Kidney (tissue), 14 donors: Measurements from ENCODE around the gene SUGCT. TPM values are rescaled to one million over a fixed set of nuclear protein-coding genes. Genes with fewer than 3 reads are reported as not detected.

ENCODE experiments used
- DNase-seq, 5 donors: peaks; one replicate each; pipeline ENCODE4 v3.0.0-alpha.2; 2013 to 2020
- FAIRE-seq: peaks from 2 replicates; lab custom pipeline; 2012; peaks lifted over from hg19 to GRCh38; lab: Jason Lieb, UNC
- H3K27ac ChIP-seq, 2 donors: one replicate each; pipeline ENCODE4 v1.7.0; 2013; ENCODE audit warnings: low read depth in 2 of 2, low read length in 2 of 2, inconsistent platforms in 1 of 2
- H3K27me3 ChIP-seq: one replicate; pipeline ENCODE4 v1.7.1; 2013; ENCODE audit warnings: low read length, inconsistent platforms; ENCODE audit not compliant: control insufficient read depth, insufficient read depth
- H3K36me3 ChIP-seq, 3 donors: one replicate each; pipeline versions ENCODE4 v1.7.0 to v1.7.1; 2013; ENCODE audit warnings: low read length in 3 of 3, control low read depth in 1 of 3, inconsistent platforms in 1 of 3; ENCODE audit not compliant: insufficient read depth in 3 of 3, control insufficient read depth in 2 of 3
- H3K4me1 ChIP-seq, 3 donors: one replicate each; pipeline versions ENCODE4 v1.7.0 to v1.7.1; 2013; ENCODE audit warnings: low read length in 3 of 3, inconsistent platforms in 1 of 3, low read depth in 1 of 3; ENCODE audit not compliant: control insufficient read depth in 2 of 3, insufficient read depth in 2 of 3
- H3K4me3 ChIP-seq, 3 donors: one replicate each; pipeline versions ENCODE4 v1.7.0 to v1.8.1; 2013; ENCODE audit warnings: low read length in 3 of 3, control low read depth in 1 of 3, inconsistent platforms in 1 of 3
- H3K9ac ChIP-seq, 3 donors: one replicate each; pipeline versions ENCODE4 v1.7.0 to v1.7.1; 2013; ENCODE audit warnings: low read length in 3 of 3, control low read depth in 1 of 3, inconsistent platforms in 1 of 3
- H3K9me3 ChIP-seq, 3 donors: one replicate each; pipeline versions ENCODE4 v1.7.0 to v1.7.1; 2013; ENCODE audit warnings: low read length in 3 of 3, control low read depth in 1 of 3, inconsistent platforms in 1 of 3; ENCODE audit not compliant: control insufficient read depth in 2 of 3, insufficient read depth in 1 of 3
- intact Hi-C: fragments of 100-400 bp; cut with DNase I; formaldehyde crosslinking; loops from one replicate; pipeline ENCODE4 v1.11.1; 2022
- polyA plus RNA-seq: library from polyadenylated mRNA; stranded (reverse); fragments of 350-450 nt; fragmentation: Illumina TruSeq; extraction: RNeasy Lipid Tissue Mini Kit (QIAGEN cat#74804); gene quantifications from one replicate; pipeline ENCODE4 v1.2.3, GENCODE V29; 2014; ENCODE audit warnings: low read depth, low replicate concordance; ENCODE audit not compliant: insufficient read depth
- total RNA-seq: library from RNA; stranded (reverse); fragmentation: NEBNext Ultra II Directional; extraction: Animal tissue kit (Norgen Biotek cat#: 25700); gene quantifications from one replicate; pipeline ENCODE4 v1.2.1, GENCODE V29; 2021
- TF ChIP-seq, protein P1 (sequence below): IDR thresholded peaks from 3 replicates; pipeline ENCODE4 v1.5.1; 2012; ENCODE audit warnings: mild to moderate bottlenecking, moderate library complexity, borderline replicate concordance; ENCODE audit not compliant: insufficient read depth; ENCODE audit errors: extremely low read depth
- donor health status: control.
- donor health status: control.
- donor health status: control.
- donor health status: control.
- donor health status: control.
- donor health status: DM: yes; HTN: yes; CAD: no.
- donor health status: Normal renal cell carcinoma (clear cell type).

SUGCT gene
- total and polyA plus RNA-seq, 2 donors from 2014 or later: 7.6 to 45.1 TPM

DNA sequence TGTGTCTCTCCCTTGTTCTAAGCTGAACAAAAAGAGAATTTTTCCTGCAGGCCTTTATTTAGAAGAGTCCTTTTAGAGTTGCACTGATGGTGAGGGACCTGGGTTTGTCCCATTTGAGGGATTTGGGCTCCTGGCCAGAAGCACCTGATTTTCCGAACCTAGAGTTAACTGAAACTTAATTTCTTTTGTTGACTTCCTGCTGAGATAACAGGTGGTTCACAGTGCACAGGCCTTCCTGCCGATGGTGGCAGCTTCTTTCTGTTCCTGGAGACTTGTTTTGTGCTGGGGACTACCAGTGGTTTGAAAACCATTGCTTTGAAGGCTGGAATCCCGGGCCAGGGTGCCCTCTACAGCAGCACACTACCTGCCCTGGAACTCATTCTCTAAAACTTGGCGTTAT lies 99.2 kb downstream of the SUGCT start:
- TF ChIP-seq, protein P1, sequence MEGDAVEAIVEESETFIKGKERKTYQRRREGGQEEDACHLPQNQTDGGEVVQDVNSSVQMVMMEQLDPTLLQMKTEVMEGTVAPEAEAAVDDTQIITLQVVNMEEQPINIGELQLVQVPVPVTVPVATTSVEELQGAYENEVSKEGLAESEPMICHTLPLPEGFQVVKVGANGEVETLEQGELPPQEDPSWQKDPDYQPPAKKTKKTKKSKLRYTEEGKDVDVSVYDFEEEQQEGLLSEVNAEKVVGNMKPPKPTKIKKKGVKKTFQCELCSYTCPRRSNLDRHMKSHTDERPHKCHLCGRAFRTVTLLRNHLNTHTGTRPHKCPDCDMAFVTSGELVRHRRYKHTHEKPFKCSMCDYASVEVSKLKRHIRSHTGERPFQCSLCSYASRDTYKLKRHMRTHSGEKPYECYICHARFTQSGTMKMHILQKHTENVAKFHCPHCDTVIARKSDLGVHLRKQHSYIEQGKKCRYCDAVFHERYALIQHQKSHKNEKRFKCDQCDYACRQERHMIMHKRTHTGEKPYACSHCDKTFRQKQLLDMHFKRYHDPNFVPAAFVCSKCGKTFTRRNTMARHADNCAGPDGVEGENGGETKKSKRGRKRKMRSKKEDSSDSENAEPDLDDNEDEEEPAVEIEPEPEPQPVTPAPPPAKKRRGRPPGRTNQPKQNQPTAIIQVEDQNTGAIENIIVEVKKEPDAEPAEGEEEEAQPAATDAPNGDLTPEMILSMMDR: no peak
- H3K27me3 ChIP-seq: no peaks in the 10 kb centered on the region
- intact Hi-C loops: no loop called here
- FAIRE-seq (no peak), DNase-seq (no peak)
- H3K9ac ChIP-seq: no peak overlapping the region
- no peak overlapping the region for H3K4me3 ChIP-seq
- no peaks in the 10 kb centered on the region for H3K36me3 ChIP-seq
- peaks cover 0 to 2% (median 0%) of the 10 kb centered on the region in 3 donors for H3K4me1 ChIP-seq
- H3K9me3 ChIP-seq: no peaks in the 10 kb centered on the region
- H3K27ac ChIP-seq: no peak overlapping the region

DNA sequence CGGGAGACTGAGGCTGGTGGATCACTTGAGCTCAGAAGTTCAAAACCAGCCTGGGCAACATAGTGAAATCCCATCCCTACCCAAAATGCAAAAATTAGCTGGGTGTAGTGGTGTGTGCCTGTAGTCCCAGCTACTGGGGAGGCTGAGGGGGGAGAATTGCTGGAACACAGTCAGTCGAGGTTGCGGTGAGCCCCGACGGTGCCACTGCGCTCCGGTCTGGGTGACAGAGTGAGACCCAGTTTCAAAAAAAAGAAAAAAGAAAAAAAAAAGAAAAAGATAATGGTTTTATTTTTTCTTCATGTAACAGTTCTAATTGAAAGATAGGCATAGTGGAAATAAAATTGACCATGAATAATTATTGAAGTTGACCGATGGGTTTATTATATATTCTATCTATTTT lies 99.9 kb downstream of the SUGCT start:
- DNase-seq: no peak
- no peak overlapping the region for H3K4me3 ChIP-seq

DNA sequence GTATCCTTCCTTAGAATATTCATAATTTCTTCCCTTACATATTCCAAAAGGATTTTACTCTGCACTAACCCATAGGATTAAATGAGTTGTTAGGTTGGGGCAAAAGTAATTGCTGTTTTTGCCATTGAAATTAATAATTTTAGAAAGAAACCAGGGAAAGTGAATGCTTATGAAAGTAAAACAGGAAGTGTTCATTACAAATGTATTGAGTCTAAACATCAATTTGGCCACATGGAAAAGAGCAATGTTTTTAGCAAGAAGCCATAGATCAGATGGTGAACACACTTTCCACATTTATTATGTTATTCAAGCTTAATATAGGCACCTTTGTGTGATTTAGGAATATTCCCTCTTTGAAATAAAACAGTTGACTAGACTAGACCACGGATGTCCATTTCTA lies 102.9 kb downstream of the SUGCT start:
- H3K4me3 ChIP-seq: no peak overlapping the region
- H3K27ac ChIP-seq: no peak overlapping the region
- no peaks in the 10 kb centered on the region for H3K4me1 ChIP-seq
- DNase-seq: no peak
- TF ChIP-seq, protein P1: no peak
- H3K27me3 ChIP-seq: no peaks in the 10 kb centered on the region
- H3K9ac ChIP-seq: no peak overlapping the region
- intact Hi-C loops: no loop called here
- H3K9me3 ChIP-seq: no peaks in the 10 kb centered on the region
- H3K36me3 ChIP-seq: peaks cover 0 to 3% (median 0%) of the 10 kb centered on the region in 3 donors
- FAIRE-seq: no peak

More for the DNA sequence above, 99.9 kb downstream of the SUGCT start:
- intact Hi-C loops: no loop called here
- Histone ChIP-seq H3K9me3 (no peaks in the 10 kb centered on the region), H3K36me3 (no peaks in the 10 kb centered on the region), H3K9ac (no peak overlapping the region), H3K4me1 (peaks cover 0 to 2% (median 0%) of the 10 kb centered on the region in 3 donors), H3K27me3 (no peaks in the 10 kb centered on the region), H3K27ac (no peak overlapping the region)
- no peak for FAIRE-seq
- TF ChIP-seq, protein P1: no peak

DNA sequence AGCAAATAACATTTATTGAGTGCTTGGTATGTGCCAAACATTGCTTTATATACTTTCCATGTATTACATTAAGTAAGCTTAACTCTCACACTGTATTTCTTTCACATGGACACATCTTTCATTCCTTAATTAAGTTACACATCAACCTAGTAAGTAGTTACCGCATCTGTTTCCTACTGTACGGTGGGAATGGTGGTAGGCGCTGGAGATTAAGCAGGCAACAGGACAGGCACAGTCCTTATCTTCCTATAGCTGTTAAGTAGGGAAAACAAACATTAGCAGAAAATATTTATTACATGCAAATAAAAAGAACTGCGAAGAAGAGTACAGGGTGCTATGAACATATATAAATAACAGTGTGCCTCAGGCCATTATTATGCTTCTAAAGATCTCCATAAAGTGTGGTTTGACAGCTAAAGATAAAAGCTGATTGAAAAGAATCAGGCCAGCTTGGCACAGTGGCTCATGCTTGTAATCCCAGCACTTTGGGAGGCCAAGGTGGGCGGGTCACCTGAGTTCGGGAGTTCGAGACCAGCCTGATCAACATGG lies 105.0 kb downstream of the SUGCT start:
- intact Hi-C loops: no loop called here

More for the DNA sequence above, 105.0 kb downstream of the SUGCT start:
- Histone ChIP-seq H3K36me3 (peaks cover 0 to 3% (median 0%) of the 10 kb centered on the region in 3 donors), H3K9me3 (no peaks in the 10 kb centered on the region), H3K9ac (no peak overlapping the region), H3K27ac (no peak overlapping the region), H3K27me3 (no peaks in the 10 kb centered on the region), H3K4me1 (no peaks in the 10 kb centered on the region), H3K4me3 (no peak overlapping the region)
- TF ChIP-seq, protein P1: no peak
- DNase-seq (no peak), FAIRE-seq (no peak)
